ENCODE data around the gene KRT78.

- TF ChIP-seq GATA2 (IDR thresholded peaks at IDR 0.05; ENCODE audit: low read depth, low read length) (no peak), GATA3 (IDR thresholded peaks at IDR 0.05; ENCODE audit: low read depth, low read length) (no peak)
Measured at GRCh38 chr12:52848661-52849255, at the start of gene KRT78.

All from SH-SY5Y (cell line).